ENCODE results near the gene WFDC11.

GRCh38 chr20:45617591-45617990, 52.4 kb downstream of the WFDC11 start:
- TF ChIP-seq EZH2 (IDR thresholded peaks at IDR 0.05; ENCODE audit: insufficient read depth, poor library complexity, severe bottlenecking) (no peak), EZH2phosphoT487 (IDR thresholded peaks at IDR 0.05; ENCODE audit: insufficient read depth, low read depth) (no peak)
